ENCODE data around the gene SC5D.
A peak's percentile ranks its signal among the peaks of the same experiment; 100 is the strongest.

The SC5D gene

GRCh38 chr11:121292495-121293287, at the start of gene SC5D:
Gene SC5D, plus strand, starts transcription at chr11:121292771. Its CDS starts 10,605 bp downstream, at chr11:121303376.
- peak; percentile 98 for DNase-seq

DNA sequence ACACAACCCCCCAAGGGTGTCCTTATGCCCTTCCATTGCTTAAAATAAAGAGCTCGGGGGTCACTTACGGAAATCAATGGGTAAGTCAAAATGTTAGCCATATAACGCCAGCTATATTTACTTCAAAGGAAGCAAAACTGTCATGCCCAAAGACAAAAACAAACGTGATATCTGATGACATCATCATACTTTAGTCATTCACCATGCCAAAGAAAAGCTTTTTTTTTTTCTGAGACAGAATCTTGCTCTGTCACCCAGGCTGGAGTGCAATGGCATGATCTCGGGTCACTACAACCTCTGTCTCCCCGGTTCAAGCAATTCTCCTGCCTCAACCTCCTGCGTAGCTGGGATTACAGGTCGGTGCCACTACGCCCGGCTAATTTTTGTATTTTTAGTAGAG, 47.7 kb upstream of the SC5D start:
- no peak for DNase-seq

DNA sequence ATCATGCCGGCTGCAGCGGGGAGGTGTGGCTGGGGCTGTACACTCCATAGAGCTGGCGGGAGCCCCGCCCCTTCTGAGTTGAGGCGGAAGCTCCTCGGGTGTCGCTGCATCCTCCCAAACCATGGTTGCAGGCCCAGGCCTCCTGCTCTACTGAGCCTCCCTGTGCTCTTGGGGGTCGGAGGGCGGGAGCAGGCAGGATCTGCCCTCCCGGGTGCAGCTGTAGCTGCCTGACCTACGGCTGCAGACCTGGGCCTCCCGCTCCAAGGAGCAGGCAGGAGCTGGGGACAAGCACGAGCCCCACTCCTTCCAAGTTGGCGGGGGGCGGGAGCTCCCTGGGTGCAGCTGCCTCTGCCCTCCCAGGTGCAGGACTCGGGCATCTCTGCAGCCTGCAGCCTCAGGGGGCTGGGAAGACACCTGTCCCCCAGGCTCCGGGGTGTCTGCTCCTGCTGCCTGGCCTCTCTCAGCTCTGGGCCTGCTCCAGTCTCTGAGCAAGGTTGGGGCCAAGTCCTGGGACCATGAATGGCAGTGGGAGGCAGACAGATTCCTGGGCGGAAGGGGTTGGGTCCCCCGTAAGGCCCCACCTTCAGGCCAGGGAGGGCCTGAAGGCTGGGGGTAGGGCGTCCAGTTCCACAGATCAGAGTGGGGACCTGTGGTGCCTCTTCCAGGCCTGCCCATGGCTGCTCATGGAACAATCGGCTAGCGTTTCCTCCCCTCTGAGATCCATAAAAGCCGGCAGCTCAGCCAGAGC, 46.4 kb upstream of the SC5D start:
- DNase-seq = no peak

DNA sequence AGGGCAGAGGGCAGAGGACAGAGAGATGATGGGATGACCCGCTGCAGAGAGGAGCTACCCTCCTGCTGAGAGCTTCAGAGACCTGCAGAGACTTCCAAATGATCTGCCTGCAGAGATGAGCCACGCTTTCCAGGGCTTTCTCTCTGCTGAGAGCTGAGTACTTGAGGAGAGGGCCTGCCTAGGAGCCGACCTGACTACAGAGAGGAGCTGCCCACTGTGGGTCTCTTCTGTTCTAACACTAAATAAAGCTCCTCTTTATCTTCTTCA, 45.9 kb upstream of the SC5D start:
- no peak for DNase-seq

- no peak for DNase-seq
Observed at GRCh38 chr11:121248496-121248895, 44.1 kb upstream of the SC5D start.

- DNase-seq = peak; percentile 61
Observed at GRCh38 chr11:121249039-121249663, 43.4 kb upstream of the SC5D start.

- no peak for DNase-seq
Observed at GRCh38 chr11:121250843-121251242, 41.7 kb upstream of the SC5D start.

GRCh38 chr11:121253951-121254350, 38.6 kb upstream of the SC5D start:
- no peak for DNase-seq

GRCh38 chr11:121254756-121255155, 37.8 kb upstream of the SC5D start:
- DNase-seq = no peak

DNA sequence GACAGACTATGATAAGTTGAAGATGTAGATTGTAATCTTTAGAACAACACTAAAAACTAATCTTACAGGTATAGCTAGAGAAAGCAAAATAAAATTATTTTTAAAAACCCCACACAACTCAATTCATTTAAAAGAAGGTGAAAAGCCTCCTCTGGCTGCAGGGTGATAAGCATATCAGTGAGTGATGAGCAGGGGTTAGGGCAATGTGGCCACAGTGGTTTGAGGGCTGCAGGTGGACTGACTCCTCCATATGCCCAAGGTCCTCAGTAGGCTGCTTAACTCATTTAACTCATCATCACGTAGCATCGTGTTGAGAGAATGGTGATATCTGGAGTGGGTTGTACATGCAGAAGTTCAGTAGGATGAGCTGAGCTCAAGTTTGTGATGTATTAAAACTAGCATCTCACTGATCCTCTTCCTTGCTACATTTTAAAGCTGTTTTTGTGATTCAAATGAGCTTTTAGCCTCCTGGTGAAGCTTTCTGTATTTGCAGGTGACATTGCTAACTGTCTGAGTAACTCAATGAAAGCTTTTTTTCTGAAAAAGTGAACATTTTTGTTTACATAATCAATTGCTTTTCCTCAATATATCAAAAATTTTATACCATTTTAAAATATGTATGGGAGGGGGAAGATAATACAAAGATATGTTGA, 37.0 kb upstream of the SC5D start:
- no peak for DNase-seq

GRCh38 chr11:121257289-121257688, 35.3 kb upstream of the SC5D start:
- DNase-seq = no peak

GRCh38 chr11:121257976-121258375, 34.6 kb upstream of the SC5D start:
- no peak for DNase-seq

- DNase-seq = no peak
Observed at GRCh38 chr11:121265586-121265985, 27.0 kb upstream of the SC5D start.

GRCh38 chr11:121268581-121268980, 24.0 kb upstream of the SC5D start:
- DNase-seq = no peak

- DNase-seq = no peak
Observed at GRCh38 chr11:121270001-121270678, 22.4 kb upstream of the SC5D start.

DNA sequence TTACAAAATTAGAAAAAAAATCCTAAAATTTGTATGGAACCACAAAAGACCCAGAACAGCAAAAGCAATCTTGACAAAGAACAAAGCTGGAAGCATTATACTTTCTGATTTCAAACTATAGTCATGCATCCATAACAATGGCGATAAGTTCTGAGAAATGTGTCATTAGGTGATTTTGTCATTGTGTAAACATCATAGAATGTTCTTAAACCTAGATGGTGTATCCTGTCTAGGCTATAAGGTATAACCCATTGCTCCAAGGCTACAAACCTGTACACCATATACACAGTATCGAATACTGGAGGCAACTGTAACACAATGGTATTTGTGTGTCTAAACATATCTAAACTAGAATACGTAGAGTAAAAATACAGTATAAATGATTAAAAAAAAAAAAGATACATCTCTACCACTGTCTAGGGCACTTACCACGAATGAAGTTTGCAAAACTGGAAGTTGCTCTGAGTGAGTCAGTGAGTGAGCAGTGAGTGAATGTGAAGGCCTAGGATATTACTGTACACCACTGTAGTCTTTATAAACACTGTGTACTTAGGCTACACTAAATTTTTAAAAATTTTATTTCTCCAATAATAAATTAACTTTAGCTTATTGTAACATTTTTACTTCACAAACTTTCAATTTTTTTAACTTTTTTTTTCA, 18.1 kb upstream of the SC5D start:
- no peak for DNase-seq

DNA sequence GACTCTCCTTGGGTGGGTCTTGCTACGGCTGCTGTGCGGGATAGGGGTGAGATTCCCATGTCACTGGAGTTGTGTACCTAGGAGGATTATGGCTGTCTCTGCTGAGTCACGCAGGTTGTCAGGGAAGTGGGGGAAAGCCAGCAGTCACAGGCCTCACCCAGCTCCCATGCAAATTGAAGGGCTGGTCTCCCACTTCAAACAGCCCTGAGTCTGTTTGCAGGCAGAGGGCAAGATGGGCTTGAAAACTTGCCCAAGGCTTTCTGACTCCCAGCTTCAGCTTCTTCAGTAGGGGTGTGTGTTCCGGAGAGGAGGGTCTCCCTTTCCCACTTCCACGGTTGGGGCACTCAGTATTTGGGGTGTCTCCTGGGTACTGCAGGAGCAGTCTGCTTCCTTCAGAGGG, 10.9 kb upstream of the SC5D start:
- DNase-seq = no peak

GRCh38 chr11:121282386-121282785, 10.2 kb upstream of the SC5D start:
- no peak for DNase-seq

GRCh38 chr11:121282886-121283502, 9.6 kb upstream of the SC5D start:
- no peak for DNase-seq

GRCh38 chr11:121291319-121291718, 1.3 kb upstream of the SC5D start:
- DNase-seq = peak; percentile 16

- DNase-seq = peak; percentile 83
Observed at GRCh38 chr11:121291896-121292494, 576 bp upstream of the SC5D start.

DNA sequence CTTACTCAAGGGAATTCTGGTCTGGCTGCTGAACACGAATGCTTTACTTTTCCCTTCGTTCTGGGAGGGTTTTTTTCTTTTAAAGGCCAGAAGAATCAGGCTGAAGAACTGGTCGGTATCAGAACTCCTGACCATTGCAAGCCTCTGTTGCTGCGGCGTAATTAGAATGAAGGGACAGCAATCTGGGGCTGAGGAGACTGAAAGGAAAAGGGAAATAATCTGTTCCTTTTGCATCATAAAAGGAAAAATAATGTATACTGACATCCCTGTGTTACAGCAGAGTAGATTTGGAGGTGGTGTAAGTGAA, 670 bp downstream of the SC5D start:
- DNase-seq = no peak

All from NCI-H1092 treated with DMSO at 0.1 percent for 48 hours (cell line).